HG03521 (cell line): ENCODE measurements around the gene HAPLN2.

Source experiments
- ATAC-seq: cut with Tn5 transposase; IDR thresholded peaks from one replicate; pipeline ENCODE4 v1.9.1; 2021; ENCODE audit warnings: mild to moderate bottlenecking, moderate library complexity; ENCODE audit not compliant: unreplicated experiment

Gene HAPLN2

DNA sequence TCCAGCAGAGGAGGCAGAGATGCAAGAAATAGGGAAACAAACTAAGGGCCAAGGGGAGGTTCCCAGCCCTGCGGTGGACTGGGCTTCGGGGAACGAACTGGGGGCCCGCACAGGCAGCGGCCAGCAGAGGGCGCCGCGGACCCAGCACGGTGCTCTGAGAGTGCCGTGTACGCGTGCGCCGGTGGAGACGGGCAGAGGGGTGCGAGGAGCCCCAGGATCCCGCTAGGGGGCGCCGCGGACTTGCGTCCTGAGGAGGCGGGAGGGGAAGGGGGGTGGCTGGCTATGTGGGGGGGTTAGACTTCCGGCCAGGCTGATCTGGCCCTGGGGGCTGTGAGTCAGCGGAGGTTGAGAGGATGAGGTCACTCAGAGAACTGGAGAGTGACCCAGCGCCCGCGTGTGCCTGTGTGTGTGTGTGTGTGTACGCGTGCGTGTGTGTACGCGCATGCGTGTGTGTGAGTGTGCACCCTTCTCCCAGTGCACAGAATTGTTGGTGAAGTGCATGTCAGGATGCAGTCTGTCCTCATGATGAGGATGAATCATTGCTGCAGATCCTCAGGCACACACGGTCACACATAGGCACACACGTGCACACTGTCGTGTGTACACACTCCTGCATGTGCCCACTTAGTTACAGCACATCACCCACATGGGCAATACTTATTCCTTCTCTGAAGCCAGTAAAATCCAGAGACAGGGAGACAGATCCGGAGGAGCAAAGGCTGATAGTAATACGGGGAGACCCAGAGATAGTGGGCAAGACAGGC lies 41.0 kb downstream of the HAPLN2 start:
- ATAC-seq, result peak; percentile 77

DNA sequence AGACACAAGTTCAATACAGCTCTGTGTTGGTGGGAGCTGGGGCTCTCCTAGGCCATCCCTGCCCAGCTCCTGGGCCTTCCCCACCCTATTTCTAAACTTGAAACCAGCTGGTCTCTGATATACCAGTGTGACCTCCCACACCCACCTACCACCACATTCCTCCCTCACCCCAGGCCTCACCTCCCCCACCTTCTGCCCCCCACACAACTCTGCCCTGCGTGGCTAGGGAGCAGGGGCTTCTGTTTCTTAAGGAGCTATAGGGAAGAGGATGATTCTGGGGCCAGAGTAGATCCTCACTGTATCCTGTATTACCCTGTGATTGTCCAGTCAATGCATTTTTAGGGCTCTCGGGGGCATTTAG lies 41.5 kb downstream of the HAPLN2 start:
- no peak for ATAC-seq

DNA sequence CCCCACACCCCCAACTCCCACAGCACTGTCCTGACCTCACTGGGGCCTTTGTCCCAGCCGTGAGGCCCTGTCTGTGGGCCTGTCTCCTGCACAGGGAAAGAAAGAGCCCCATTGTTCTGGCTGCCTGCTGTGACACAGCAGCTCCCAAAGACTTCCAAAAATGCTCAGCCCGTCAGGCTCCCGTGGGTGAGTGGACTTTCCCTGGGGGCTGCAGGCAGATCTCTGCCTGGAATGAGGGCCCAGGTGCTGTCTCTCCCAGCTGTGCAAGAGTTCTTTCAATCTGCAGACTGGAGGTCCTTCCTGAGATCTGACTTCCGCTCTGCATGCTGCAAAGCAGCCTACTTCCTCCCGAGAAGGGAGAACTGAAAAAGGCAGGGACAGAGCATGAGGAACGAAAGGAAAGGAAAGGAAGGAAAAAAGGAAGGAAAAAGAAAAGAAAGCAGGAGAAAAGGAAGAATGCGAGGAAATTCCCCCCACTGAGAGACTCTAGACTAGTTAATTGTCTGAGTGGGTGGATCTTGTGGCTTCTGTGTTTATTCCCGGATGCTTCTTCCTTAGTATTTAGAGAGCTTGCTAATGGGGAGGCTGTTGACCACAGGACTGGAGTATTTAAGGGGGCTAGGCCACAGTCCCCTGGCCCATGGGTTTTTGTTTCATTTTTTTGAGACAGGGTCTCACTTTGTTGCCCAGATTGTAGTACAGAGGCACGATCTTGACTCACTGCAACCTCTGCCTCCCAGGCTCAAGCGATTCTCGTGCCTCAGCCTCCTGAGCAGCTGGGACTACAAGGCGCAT lies 43.0 kb downstream of the HAPLN2 start:
- no peak for ATAC-seq

DNA sequence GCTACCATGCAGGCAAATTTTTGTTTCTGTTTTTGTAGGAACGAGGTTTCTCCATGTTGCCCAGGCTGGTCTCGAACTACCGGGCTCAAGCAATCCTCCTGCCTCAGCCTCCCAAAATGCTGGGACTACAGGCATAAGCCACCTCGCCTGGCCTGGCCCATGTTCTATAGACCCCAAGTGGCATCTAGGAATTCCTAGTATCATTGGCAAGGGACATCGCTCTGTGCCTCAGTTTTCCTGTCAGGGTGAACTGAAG lies 43.5 kb downstream of the HAPLN2 start:
- ATAC-seq, result no peak

DNA sequence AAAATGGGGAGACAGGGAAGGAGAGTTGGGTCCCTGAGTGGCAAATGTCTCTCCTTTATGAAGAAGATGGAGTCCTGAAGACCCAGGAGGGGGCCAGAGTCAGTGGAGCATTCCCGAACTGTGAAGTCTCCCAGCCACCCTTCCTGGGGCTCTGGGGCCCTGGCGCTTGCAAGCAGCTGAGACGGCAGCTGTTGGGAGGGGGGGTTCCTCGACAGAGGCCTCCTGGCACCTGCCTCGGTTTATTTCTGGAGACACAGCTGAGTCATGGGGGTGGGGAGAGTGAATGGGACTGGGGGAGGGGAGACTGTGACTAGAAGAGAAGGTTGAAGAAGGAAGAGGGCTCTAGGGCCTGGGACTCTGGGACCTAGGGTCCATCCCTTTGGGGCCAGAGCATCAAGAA lies 44.0 kb downstream of the HAPLN2 start:
- no peak for ATAC-seq

DNA sequence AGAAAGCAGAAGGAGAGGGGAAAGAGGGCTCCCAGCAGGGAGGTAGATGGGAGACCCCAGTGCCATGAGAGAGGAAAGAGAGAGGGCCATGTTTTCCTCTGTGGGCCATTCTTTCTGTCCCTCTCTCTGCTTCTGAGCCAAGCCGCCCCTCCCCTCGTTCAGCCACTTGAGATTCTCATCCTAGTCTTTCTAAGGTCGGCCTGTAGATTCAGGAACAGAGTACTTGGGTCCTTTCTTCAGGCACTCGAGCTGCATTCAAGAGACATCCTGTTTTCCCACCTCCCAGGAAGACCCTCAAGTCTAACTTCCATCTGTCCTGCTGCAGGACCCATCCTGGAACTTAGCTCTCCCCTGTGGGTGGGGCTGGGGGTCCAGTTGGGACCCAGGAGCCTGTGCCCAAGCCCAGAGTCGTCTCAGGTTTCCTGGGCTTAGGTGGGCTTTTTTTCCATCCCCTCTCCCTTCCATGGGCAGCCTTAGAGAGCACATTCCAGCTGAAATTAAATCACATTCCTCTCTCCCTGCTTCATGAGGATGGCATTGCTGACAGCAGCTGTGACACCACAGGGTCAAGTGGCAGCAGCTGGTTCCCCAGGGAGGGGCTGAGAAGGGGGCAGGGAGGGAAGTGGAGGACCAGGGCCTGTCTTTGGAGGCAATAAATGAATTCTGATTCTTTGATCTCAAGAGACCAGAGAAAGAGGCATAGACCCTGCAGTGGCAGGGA lies 45.0 kb downstream of the HAPLN2 start:
- no peak for ATAC-seq

DNA sequence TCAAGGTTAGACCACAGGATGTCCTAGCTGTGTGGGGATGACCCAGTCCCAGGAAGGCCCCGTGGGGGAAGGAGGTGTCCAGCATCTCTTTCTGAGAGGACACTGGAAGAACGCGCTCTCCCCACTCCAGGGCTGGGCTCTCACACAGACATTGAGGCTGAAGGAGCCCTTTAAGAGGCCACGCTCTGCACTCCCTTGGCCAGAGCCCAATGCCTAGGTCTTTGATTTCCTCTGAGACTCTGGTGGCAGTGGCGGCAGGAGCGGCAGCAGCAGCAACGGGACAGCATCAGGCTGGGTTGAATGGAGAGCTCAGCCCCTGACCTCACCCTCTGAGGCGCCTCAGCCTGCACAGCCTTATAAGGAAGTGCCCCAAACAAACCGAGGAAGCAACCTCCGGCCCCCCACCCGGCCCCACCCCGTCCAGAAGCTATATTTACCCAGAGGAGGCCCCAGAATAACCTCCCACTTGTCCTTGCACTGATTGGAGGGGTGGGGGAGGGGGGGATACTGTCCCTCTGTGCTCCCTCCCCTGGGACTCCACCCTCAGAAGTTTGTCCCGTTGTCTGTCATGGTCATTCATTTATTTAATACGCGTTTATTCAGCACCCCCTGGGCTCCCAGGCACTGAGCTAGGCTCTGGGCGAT lies 45.7 kb downstream of the HAPLN2 start:
- ATAC-seq, result no peak

DNA sequence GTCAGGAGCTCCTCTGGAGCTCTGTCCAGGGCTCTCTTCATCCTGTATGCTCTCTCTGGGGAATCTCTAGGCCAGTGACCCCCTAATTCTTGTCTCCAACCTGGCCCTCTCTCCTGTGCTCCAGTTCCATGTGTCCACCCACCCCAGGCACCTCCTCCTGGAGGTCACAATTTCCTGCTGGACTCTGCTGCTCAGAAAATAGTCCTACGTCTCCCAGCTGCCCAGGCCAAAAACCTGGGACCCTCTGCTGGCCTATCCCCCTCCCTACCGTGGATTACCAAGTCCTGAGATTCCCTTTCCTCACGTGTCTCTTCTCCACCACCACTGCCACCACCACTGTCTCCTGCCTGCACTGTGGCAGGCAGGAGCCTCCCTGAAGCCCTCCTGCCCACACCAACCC lies 46.3 kb downstream of the HAPLN2 start:
- no peak for ATAC-seq

DNA sequence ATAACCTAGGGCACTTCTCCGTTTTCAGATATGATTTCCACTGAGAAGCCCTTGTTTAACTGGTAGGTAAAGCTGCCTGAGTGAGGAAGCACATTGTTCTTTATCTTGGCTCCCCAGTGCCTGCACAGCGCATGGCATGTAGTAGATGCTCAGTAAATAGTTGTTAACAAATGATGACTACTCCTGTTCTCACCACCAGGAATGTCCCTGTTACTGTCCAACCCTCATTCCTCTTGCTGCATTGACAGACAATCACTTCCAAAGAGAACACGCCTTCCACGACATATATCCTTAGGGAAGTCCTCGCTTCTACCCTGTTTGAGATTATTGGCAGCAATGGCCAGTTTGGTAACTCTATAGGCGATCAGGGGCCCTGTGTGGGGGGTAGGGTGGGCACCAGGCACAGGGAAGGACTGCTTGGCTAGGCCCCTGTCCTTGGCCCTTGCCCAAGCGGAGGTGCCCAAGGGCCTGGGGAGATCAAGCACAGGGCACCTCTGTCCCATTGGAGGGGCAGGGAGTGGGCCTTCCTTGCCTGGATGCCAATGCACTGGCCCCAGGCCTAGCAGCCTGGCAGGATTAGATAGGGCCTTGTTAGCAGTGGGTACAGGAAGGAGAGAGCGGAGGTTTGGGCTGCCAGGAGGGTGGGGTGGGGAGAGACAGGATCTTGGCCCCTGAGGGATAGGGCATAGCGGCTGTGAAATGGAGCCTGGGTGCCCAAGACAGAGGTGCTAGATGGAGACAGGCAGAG lies 47.8 kb downstream of the HAPLN2 start:
- no peak for ATAC-seq

DNA sequence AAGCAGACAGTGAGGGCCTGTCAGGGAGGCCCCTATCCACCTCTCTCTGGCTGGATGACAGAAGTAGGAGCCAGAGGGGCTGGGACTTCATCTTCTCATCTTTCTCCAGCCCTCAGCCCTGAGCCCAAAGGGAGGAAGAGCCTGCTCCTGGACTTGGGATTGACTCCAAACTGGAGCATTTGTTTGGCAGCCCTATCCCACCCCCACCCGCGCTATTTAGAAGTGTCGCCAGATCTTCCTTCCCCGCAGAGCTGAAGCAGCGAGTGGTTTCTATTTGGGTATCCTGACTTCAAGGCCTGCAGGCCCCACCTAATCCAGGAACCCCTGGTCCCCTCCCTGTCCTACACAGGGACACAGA lies 48.4 kb downstream of the HAPLN2 start:
- ATAC-seq, result no peak

DNA sequence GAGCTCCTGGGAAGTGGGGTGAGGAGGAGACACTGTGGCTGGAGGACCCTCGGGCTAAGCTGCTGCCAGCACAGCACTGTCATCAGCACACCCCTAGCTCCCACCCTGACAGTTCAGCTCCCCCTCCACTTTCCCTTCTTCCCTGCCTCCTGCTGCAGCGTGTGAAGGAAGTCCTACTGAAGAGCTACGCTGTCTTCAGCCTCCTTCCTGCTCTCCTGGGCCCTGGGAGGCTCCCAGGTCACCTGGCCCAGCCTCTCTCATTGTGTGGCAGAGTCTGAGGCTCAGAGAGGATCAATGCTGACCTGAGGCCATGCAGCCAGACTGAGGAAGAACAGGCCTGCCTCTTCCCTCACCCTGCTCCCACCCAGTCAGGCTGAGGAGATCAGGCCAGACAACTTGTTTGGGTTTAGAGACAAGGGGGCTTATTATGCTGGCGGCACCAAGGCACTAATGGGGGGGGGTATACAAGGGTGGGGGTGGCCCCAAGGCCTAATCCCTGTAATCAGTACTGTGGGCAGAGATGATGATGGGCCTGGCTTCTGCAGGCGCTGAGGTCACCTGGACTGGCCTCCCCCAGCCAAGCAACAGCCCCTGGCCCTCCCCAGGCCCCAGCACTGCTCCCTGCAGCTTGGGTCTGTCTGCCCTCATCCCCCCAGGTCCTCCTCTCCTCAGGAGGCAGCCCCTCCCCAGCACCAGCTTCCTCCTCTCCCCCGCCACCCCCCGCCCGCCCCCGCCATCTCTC lies 48.9 kb downstream of the HAPLN2 start:
- no peak for ATAC-seq

DNA sequence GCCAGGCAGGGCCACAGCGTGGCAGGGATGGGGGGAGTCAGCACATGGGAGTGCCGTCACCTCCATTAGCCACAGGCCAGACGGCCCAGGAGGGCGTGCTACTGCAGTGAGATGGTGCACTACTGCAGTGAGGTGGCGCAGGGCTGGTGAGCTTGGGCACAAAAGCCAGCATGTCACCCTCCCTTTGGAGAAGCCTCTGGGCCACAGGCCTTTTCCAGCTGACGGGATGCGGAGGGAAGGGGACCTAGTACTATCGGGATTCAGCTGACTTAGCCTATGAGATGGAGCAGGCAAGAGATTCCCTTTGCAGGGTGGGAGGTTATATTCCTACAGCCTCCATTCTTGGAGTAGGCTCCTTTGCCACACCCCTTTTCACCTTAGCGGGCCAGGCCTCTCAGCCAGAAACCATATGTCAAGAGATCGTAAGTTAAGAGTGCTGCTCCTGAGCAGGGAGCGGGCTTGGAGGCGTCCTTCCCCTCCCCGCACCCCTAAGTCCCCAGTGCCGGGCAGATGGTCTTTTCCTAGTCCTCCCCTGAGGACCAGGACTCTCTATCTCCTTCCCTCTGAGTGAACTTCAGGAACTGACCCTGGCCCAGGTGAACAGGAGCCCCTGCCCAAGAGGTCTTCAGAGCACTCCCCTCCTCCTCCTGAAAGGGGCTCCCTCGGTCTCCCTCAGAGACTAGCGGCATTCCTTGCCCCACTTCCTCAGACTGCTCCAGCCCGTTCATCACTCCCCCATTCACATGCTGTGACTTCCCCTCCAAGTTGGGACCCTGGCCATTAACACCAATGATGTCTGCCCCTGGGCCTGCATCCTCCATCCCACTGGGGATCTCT lies 49.8 kb downstream of the HAPLN2 start:
- ATAC-seq, result no peak

DNA sequence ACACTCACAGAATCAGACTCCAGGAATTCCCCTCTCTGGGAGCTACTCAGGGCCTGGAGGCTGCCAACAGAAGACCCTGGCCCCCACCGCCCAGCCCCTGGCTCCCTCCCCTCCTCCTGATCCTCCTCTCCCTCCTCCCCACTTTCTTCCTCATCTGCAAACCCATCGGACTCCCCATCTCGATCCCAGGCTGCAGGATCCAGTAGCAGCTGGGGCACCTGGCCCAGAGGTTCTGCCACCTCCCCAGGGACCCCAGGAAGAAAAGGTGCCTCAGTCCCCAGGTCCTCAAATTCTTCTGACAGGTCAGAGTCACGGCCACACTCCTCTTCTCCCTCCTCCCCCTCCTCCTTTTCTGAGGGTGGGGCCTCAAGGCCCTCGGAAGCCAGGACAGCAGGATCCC lies 50.6 kb downstream of the HAPLN2 start:
- no peak for ATAC-seq

DNA sequence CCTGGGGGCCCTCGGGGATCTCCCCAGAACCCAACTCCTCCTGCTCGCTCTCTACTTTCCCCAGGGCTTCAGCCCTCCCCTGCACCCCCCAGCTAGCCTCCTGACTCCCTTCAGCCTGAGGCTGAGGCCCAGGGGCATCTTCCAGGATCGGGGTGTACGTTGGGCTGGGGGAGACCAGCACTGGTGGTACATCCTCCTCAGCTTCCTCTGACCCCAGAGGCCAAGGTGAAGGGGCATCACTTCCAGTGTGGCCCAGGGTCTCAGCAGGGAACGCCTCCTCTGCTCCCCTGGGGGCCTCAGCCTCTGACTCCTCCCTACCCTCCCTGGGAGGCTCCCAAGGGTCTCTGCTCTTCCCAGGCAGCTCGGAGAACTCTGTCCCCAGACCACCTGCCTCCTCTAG lies 51.1 kb downstream of the HAPLN2 start:
- ATAC-seq, result no peak

DNA sequence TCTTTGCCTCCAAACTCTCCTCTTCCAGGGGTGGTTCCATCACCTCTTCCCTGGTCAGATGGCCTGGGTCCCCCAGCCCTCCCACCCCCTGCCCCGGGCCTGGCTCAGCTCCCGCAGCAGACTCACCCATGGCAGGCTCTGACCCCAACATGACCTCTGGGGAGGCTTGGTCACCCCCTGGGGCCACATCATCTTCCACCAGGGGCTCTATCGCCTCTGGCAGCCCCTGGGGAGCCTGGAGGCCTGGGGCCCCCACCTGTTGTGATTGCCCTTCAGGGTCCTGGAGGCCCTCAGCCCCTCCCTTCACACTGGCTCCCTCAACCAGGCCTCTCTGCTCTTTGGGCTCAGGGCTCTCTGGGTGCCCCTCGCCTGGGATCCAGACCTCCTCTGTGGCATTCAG lies 51.6 kb downstream of the HAPLN2 start:
- ATAC-seq, result no peak

DNA sequence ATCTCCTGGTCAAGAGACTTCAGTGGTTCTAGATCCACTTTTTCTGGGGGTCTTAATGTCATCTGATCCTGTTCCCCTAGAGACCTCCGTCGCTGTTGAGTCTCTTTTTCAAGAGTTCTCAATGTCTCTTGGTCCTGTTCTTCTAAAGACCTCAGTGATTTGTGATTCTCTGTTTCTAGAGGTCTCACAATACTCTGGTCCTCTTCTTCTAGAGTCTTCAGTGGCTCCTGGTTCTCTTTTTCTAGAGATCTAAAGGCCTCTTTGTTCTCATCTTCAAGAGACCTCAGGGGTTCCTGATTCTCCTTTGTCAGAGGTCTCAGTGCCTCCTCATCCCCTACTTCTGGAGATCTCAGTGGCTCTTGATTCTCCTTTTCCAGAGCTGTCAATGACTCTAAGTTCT lies 52.6 kb downstream of the HAPLN2 start:
- ATAC-seq, result no peak

DNA sequence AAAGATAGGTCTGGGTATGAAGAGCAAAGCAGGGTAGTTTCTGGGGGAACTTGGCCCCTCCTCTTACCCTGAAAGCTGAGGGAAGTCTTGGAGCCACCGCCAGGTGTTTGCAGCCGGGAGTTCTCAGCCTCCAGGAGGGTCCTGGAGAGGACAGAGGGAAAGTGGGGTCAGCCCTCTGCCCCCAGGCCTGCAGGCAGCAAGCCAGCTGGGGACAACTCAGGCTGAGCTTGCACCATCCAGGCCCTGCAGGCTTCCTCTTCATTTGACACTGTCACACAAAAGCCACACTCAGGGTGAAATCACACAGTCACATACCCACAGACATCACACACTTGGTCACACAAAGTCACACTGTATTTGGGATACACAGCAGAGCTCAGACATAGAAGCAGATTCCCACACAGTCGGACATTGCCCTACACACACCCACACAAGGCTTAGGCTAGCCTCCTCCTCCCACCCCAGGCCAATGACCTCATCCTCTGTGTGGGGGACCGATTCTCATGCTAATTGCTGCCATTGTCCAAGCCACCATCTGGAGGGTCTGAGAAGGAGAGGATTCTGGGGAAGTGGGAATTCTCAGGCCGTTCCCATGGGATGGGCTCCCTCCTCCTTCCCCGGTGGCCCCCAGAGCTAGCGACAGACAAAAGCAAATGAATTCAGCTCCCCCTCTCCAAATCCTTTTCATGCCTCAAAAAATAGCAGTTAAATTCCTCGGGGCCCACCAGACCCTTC lies 54.3 kb downstream of the HAPLN2 start:
- no peak for ATAC-seq
